HEK293T (cell line): ENCODE measurements around the gene PARP12.

Source experiments
- BHLHE40 ChIP-seq: fragments of 450-650 bp; IDR thresholded peaks from 2 replicates; pipeline ENCODE4 v1.6.1; 2016; ENCODE audit warnings: mild to moderate bottlenecking, moderate library complexity, borderline replicate concordance
- ELF4 ChIP-seq: fragments of 450-650 bp; IDR thresholded peaks from 2 replicates; pipeline ENCODE4 v1.6.1; 2017; ENCODE audit warnings: antibody characterized with exemption
- NFRKB ChIP-seq: fragments of 450-650 bp; IDR thresholded peaks from 2 replicates; pipeline ENCODE4 v1.6.1; 2016; ENCODE audit warnings: mild to moderate bottlenecking, moderate library complexity
- SP1 ChIP-seq: fragments of 450-650 bp; IDR thresholded peaks from 2 replicates; pipeline ENCODE4 v1.6.1; 2017
- TARDBP ChIP-seq: fragments of 450-650 bp; IDR thresholded peaks from 2 replicates; pipeline ENCODE4 v1.6.1; 2016
- ZNF384 ChIP-seq: fragments of 450-650 bp; IDR thresholded peaks from 2 replicates; pipeline ENCODE4 v1.6.1; 2016

DNA sequence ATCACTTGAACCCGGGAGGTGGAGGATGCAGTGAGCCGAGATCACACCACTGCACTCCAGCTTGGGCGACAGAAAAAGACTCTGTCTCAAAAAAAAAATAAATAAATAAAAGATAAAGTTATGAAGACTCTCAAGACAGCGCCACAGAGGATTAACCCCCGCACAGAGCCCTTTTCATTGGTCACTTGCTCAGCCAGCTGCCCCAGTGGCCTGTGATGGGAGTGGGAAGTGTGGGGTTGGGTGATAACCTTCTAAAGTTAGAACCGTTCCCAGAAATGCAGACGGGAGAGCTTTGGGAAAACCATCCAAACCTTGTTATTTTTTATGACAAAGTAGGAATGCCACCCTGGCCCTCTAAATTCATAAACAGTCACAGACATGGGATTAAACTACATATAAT lies 57.4 kb downstream of the PARP12 start:
- TF ChIP-seq BHLHE40 (no peak), ZNF384 (no peak), SP1 (no peak), NFRKB (no peak), TARDBP (no peak), ELF4 (no peak)
